ENCODE results near the gene NBEA. TPM values are rescaled to one million over a fixed set of nuclear protein-coding genes. Genes with fewer than 3 reads are reported as not detected.
"Not testable (repeated sequence)": the region's sequence is repeated elsewhere in the genome, so short reads cannot be mapped to it uniquely, and the experiment has no call there.

Gene NBEA
- total RNA-seq, 2 donors from 2014 or later = 7.7 to 10.2 TPM

DNA sequence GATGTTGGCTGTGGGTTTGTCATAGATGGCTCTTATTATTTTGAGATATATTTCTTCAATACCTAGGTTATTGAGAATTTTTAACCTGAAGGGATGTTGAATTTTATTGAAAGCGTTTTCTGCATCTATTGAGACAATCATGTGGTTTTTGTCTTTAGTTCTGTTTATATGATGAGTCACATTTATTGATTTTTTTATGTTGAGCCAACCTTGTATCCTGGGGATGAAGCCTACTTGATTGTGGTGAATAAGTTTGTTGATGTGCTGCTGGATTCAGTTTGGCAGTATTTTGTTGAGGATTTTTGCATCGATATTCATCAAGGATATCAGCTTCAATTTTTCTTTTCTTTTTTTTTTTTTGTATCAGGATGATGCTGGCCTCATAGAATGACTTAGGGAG, 29.4 kb downstream of the NBEA start:
- ATAC-seq (ENCODE audit: insufficient number of reproducible peaks, low FRiP score, low read depth) = no peak
- DNase-seq (ENCODE audit: low spot score) = no peak

DNA sequence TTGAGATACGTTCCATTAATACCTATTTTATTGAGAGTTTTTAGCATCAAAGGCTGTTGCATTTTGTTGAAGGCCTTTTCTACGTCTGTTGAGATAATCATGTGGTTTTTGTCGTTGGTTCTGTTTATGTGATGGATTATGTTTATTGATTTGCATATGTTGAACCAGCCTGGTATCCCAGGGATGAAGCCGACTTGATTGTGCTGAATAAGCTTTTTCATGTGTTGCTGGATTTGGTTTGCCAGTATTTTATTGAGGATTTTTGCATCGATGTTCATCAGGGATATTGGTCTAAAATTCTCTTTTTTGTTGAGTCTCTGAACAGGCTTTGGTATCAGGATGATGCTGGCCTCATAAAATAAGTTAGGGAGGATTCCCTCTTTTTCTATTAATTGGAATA, 43.1 kb downstream of the NBEA start:
- H3K4me1 ChIP-seq (ENCODE audit: control insufficient read depth in 1 of 2, low read depth in 2 of 2); H3K4me3 ChIP-seq; H3K27me3 ChIP-seq (replicated peaks; ENCODE audit: insufficient read depth); ATAC-seq (ENCODE audit: insufficient number of reproducible peaks, low FRiP score, low read depth); H3K27ac ChIP-seq; DNase-seq (ENCODE audit: low spot score); H3K36me3 ChIP-seq: not testable (repeated sequence)
- peaks cover 26% of the 10 kb centered on the region for H3K9me3 ChIP-seq

More for the DNA sequence above, 29.4 kb downstream of the NBEA start:
- Histone ChIP-seq H3K9me3 (peaks cover 10% of the 10 kb centered on the region), H3K4me1 (ENCODE audit: control insufficient read depth in 1 of 2, low read depth in 2 of 2) (no peaks in the 10 kb centered on the region), H3K27me3 (replicated peaks; ENCODE audit: insufficient read depth) (no peaks in the 10 kb centered on the region), H3K36me3 (no peaks in the 10 kb centered on the region), H3K4me3 (no peak overlapping the region), H3K27ac (no peak overlapping the region)
- TF ChIP-seq, protein P1, sequence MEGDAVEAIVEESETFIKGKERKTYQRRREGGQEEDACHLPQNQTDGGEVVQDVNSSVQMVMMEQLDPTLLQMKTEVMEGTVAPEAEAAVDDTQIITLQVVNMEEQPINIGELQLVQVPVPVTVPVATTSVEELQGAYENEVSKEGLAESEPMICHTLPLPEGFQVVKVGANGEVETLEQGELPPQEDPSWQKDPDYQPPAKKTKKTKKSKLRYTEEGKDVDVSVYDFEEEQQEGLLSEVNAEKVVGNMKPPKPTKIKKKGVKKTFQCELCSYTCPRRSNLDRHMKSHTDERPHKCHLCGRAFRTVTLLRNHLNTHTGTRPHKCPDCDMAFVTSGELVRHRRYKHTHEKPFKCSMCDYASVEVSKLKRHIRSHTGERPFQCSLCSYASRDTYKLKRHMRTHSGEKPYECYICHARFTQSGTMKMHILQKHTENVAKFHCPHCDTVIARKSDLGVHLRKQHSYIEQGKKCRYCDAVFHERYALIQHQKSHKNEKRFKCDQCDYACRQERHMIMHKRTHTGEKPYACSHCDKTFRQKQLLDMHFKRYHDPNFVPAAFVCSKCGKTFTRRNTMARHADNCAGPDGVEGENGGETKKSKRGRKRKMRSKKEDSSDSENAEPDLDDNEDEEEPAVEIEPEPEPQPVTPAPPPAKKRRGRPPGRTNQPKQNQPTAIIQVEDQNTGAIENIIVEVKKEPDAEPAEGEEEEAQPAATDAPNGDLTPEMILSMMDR (IDR thresholded peaks at IDR 0.05) = no peak

DNA sequence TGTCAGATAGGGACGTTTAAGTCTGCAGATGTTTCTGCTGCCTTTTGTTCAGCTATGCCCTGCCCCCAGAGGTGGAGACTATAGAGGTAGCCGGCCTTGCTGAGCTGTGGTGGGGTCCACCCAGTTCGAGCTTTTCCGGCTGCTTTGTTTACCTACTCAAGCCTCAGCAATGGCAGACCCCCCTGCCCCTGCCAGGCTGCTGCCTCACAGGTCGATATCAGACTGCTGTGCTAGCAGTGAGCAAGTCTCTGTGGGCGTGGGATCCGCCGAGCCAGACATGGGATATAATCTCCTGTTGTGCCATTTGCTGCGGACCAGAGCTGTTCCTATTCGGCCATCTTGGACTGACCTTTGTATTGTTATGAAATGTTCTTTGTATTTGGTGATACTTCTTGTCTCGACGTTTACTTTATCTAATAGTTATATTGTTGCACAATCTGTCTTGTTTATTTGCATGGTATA, 46.3 kb downstream of the NBEA start:
- H3K4me1 ChIP-seq (ENCODE audit: control insufficient read depth in 1 of 2, low read depth in 2 of 2) = no peaks in the 10 kb centered on the region
- TF ChIP-seq, protein P1 (IDR thresholded peaks at IDR 0.05) = no peak
- H3K27me3 ChIP-seq (replicated peaks; ENCODE audit: insufficient read depth) = no peaks in the 10 kb centered on the region
- H3K4me3 ChIP-seq = no peak overlapping the region
- DNase-seq (ENCODE audit: low spot score) = no peak
- H3K36me3 ChIP-seq = no peaks in the 10 kb centered on the region
- H3K9me3 ChIP-seq = peaks cover 35% of the 10 kb centered on the region
- H3K27ac ChIP-seq = no peak overlapping the region
- ATAC-seq (ENCODE audit: insufficient number of reproducible peaks, low FRiP score, low read depth) = no peak

DNA sequence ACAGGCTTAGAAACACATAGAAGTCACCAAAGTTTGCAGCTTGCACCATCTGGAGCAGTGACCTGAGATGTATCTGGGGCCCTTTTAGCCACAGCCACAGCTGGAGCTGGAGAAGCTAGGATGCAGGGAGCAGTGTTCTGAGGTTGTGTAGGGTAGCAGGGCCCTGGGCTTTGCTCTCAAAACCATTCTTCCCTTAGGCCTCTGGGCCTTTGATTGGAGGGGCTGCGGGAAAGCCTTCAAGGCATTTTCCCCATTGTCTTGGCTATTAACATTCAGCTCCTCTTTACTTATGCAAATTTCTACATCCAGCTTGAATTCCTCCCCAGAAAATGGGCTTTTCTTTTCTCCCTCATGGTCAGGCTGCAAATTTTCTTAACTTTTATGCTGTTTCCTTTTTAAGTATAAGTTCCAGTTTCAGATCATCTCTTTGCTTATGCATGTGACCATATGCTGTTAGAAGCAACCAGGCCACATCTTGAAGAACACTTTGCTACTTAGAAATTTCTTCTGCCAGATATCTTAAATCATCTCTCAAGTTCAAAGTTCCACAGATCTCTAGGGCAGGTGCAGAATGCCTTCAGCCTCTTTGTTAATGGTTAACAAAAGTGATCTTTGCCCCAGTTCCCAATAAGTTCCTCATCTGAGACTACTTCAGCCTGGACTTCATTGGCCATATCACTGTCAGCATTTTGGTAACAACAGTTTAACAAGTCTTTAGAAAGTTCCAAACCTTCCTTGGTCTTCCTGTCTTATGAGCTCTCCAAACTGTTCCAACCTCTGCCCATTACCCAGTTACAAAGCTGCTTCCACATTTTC, 48.5 kb downstream of the NBEA start:
- TF ChIP-seq, protein P1 (IDR thresholded peaks at IDR 0.05) = no peak
- no peak for ATAC-seq (ENCODE audit: insufficient number of reproducible peaks, low FRiP score, low read depth)
- DNase-seq (ENCODE audit: low spot score) = no peak
- H3K9me3 ChIP-seq = peaks cover 35% of the 10 kb centered on the region
- no peaks in the 10 kb centered on the region for H3K36me3 ChIP-seq
- H3K27me3 ChIP-seq (replicated peaks; ENCODE audit: insufficient read depth) = no peaks in the 10 kb centered on the region
- H3K4me3 ChIP-seq = no peak overlapping the region
- H3K4me1 ChIP-seq (ENCODE audit: control insufficient read depth in 1 of 2, low read depth in 2 of 2) = no peaks in the 10 kb centered on the region
- no peak overlapping the region for H3K27ac ChIP-seq

DNA sequence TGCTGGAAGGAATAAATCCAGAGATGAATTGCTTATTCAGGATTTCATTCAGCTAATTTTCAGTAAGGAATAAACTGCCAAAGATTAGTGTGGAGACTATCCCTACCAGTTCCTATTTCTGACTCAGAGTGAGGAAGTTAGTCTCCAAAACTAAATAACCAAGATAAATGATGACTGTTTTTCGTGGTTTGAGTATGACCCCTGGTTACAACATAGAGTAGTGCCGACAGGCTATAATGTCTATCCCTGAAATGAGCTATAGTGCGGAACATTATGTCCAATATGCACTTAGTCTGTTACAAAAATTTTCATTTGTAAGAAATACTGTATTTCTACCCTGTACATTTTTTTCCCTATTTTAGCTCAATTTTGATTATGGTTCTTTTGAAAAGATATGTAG, 51.4 kb downstream of the NBEA start:
- ATAC-seq (ENCODE audit: insufficient number of reproducible peaks, low FRiP score, low read depth) = no peak

DNA sequence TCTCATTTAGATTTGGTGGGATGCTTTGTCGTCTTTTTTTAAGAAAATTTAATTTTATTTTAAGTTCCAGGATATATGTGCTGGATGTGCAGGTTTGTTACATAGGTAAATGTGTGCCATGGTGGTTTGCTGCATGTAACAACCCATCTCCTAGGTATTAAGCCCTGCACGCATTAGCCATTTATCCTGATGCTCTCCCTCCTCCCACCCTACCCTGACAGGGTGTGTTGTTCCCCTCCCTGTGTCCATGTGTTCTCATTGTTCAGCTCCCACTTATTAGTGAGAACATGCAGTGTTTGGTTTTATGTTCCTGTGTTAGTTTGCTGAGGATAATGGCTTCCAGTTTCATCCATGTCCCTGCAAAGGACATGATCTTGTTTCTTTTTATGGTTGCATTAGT, 61.7 kb downstream of the NBEA start:
- not testable (repeated sequence) for H3K4me3 ChIP-seq; H3K27me3 ChIP-seq (replicated peaks; ENCODE audit: insufficient read depth); H3K9me3 ChIP-seq; DNase-seq (ENCODE audit: low spot score); ATAC-seq (ENCODE audit: insufficient number of reproducible peaks, low FRiP score, low read depth); H3K4me1 ChIP-seq (ENCODE audit: control insufficient read depth in 1 of 2, low read depth in 2 of 2); H3K36me3 ChIP-seq; H3K27ac ChIP-seq

More for the DNA sequence above, 51.4 kb downstream of the NBEA start:
- no peaks in the 10 kb centered on the region for H3K4me1 ChIP-seq (ENCODE audit: control insufficient read depth in 1 of 2, low read depth in 2 of 2)
- TF ChIP-seq, protein P1 (IDR thresholded peaks at IDR 0.05) = no peak
- no peak overlapping the region for H3K4me3 ChIP-seq
- H3K36me3 ChIP-seq = no peaks in the 10 kb centered on the region
- no peak for DNase-seq (ENCODE audit: low spot score)
- peaks cover 25% of the 10 kb centered on the region for H3K9me3 ChIP-seq
- no peak overlapping the region for H3K27ac ChIP-seq
- no peaks in the 10 kb centered on the region for H3K27me3 ChIP-seq (replicated peaks; ENCODE audit: insufficient read depth)

Data from thoracic aorta (tissue), 2 donors.